Tibial nerve (tissue), 4 donors: ENCODE results near the gene PITPNM3. TPM values are rescaled to one million over a fixed set of nuclear protein-coding genes. Genes with fewer than 3 reads are reported as not detected.

Source experiments
- DNase-seq, 2 donors: peaks; one replicate each; pipeline ENCODE4 v3.0.0-alpha.2; 2019; ENCODE audit warnings: low spot score in 2 of 2
- H3K27ac ChIP-seq, 4 donors: fragments of 200-600 bp; sonication (generic) in 3 of 4; one replicate each; pipeline ENCODE4 v1.5.1; 2017 to 2019; ENCODE audit warnings: mild to moderate bottlenecking in 1 of 4
- H3K27me3 ChIP-seq, 2 donors: fragments of 200-600 bp; sonication (generic) in 1 of 2; one replicate each; pipeline versions ENCODE4 v1.5.1 to v1.6.0; 2017 to 2019
- H3K36me3 ChIP-seq, 3 donors: fragments of 200-600 bp; sonication (generic); one replicate each; pipeline ENCODE4 v1.5.1; 2018 to 2019
- H3K4me1 ChIP-seq, 4 donors: fragments of 200-600 bp; sonication (generic) in 3 of 4; one replicate each; pipeline ENCODE4 v1.5.1; 2017 to 2019
- H3K4me3 ChIP-seq, 4 donors: fragments of 200-600 bp; sonication (generic) in 3 of 4; one replicate each; pipeline ENCODE4 v1.5.1; 2017 to 2019; ENCODE audit warnings: mild to moderate bottlenecking in 1 of 4, moderate library complexity in 1 of 4
- H3K9me3 ChIP-seq, 4 donors: fragments of 200-600 bp; sonication (generic) in 3 of 4; one replicate each; pipeline ENCODE4 v1.5.1; 2017 to 2019
- CTCF ChIP-seq, 5 experiments: fragments of 200-600 bp in 3 of 5; fragments of 450-650 bp in 2 of 5; sonication (generic) in 3 of 5; IDR thresholded peaks; one replicate each; pipeline ENCODE4 v1.5.1; 2016 to 2019; ENCODE audit warnings: antibody characterized with exemption in 5 of 5, mild to moderate bottlenecking in 3 of 5, moderate library complexity in 2 of 5
- EP300 ChIP-seq, 2 donors: sonication (generic); formaldehyde crosslinking; IDR thresholded peaks; one replicate each; pipeline ENCODE4 v1.6.1; 2017; ENCODE audit warnings: antibody characterized with exemption in 2 of 2, mild to moderate bottlenecking in 1 of 2
- POLR2A ChIP-seq, 2 donors: fragments of 450-650 bp; IDR thresholded peaks; one replicate each; pipeline ENCODE4 v1.6.1; 2017; ENCODE audit warnings: antibody characterized with exemption in 2 of 2, mild to moderate bottlenecking in 2 of 2, moderate library complexity in 2 of 2
- whole genome bisulfite sequencing, 2 donors: methylation state at CpG; one replicate each; pipeline ENCODE4 v1.1.5; 2018; 5-methylcytosine and 5-hydroxymethylcytosine counted together
- total RNA-seq, 4 donors: library from RNA; depleted of rRNA; stranded (reverse); fragments of >200 nt; gene quantifications; one replicate each; pipeline ENCODE4 v1.1.0, GENCODE V29; 2016

PITPNM3 gene
- total RNA-seq, 4 donors from 2014 or later = 0.90 to 5.2 (median 2.3) TPM

- Histone ChIP-seq H3K4me1 (peaks cover 0 to 35% (median 0%) of the 10 kb centered on the region in 4 donors), H3K27ac (no peak overlapping the region), H3K4me3 (no peak overlapping the region), H3K9me3 (no peaks in the 10 kb centered on the region), H3K36me3 (no peaks in the 10 kb centered on the region), H3K27me3 (peaks cover 0 to 6% of the 10 kb centered on the region in 2 donors)
- 50 to 57% methylated on average over 15 of the region's 15 CpGs for WGBS, 2 donors
- TF ChIP-seq CTCF (IDR thresholded peaks at IDR 0.05) (no peak), POLR2A (IDR thresholded peaks at IDR 0.05) (no peak), EP300 (IDR thresholded peaks at IDR 0.05) (no peak)
- no peak for DNase-seq
Observed at GRCh38 chr17:6496640-6497441, 59.5 kb downstream of the PITPNM3 start.

GRCh38 chr17:6496116-6496481 lies 60.3 kb downstream of the PITPNM3 start:
- Histone ChIP-seq H3K27ac (no peak overlapping the region), H3K4me3 (no peak overlapping the region), H3K27me3 (peaks cover 0 to 6% of the 10 kb centered on the region in 2 donors), H3K4me1 (peaks cover 0 to 35% (median 0%) of the 10 kb centered on the region in 4 donors), H3K9me3 (no peaks in the 10 kb centered on the region), H3K36me3 (no peaks in the 10 kb centered on the region)
- DNase-seq = no peak
- no peak for TF ChIP-seq POLR2A (IDR thresholded peaks at IDR 0.05)
- TF ChIP-seq CTCF (IDR thresholded peaks at IDR 0.05) = no peak
- TF ChIP-seq EP300 (IDR thresholded peaks at IDR 0.05) = no peak
- WGBS, 2 donors = 15% methylated on average over 8 of the region's 8 CpGs

- TF ChIP-seq POLR2A (IDR thresholded peaks at IDR 0.05) = no peak
- TF ChIP-seq CTCF (IDR thresholded peaks at IDR 0.05) = no peak
- no peak for TF ChIP-seq EP300 (IDR thresholded peaks at IDR 0.05)
- H3K27ac ChIP-seq = no peak overlapping the region
- no peaks in the 10 kb centered on the region for H3K9me3 ChIP-seq
- no peaks in the 10 kb centered on the region for H3K36me3 ChIP-seq
- H3K4me3 ChIP-seq = no peak overlapping the region
- 50 to 58% methylated on average over 15 of the region's 15 CpGs for WGBS, 2 donors
- DNase-seq = no peak
- H3K27me3 ChIP-seq = peaks cover 0 to 6% of the 10 kb centered on the region in 2 donors
- H3K4me1 ChIP-seq = peaks cover 0 to 35% (median 0%) of the 10 kb centered on the region in 4 donors
Observed at GRCh38 chr17:6495450-6496115, 60.8 kb downstream of the PITPNM3 start.

- 62 to 66% methylated on average over 5 of the region's 5 CpGs for WGBS, 2 donors
- Histone ChIP-seq H3K27me3 (peaks cover 0 to 6% of the 10 kb centered on the region in 2 donors), H3K9me3 (no peaks in the 10 kb centered on the region), H3K4me1 (peaks cover 0 to 35% (median 0%) of the 10 kb centered on the region in 4 donors), H3K27ac (no peak overlapping the region), H3K36me3 (no peaks in the 10 kb centered on the region), H3K4me3 (no peak overlapping the region)
- no peak for DNase-seq
- no peak for TF ChIP-seq EP300 (IDR thresholded peaks at IDR 0.05)
- no peak for TF ChIP-seq CTCF (IDR thresholded peaks at IDR 0.05)
- TF ChIP-seq POLR2A (IDR thresholded peaks at IDR 0.05) = no peak
Observed at GRCh38 chr17:6494239-6494941, 62.0 kb downstream of the PITPNM3 start.
